Left renal pelvis (tissue), 4 donors: ENCODE data around the gene ACER3. TPM values are rescaled to one million over a fixed set of nuclear protein-coding genes. Genes with fewer than 3 reads are reported as not detected.
A peak's percentile ranks its signal among the peaks of the same experiment; 100 is the strongest.

Experiments used
- DNase-seq, 4 donors: peaks; one replicate each; pipeline ENCODE4 v3.0.0-alpha.2; 2013; ENCODE audit warnings: low read depth in 4 of 4, low spot score in 3 of 4
- polyA plus RNA-seq, 4 donors: library from polyadenylated mRNA; unstranded; fragments of 120-200 nt; gene quantifications; one replicate each; pipeline ENCODE4 v1.2.1, GENCODE V29; 2013; ENCODE audit not compliant: insufficient read length in 4 of 4

The ACER3 gene
- polyA plus RNA-seq, 4 donors, result 14.8 to 18.2 (median 16.7) TPM

DNA sequence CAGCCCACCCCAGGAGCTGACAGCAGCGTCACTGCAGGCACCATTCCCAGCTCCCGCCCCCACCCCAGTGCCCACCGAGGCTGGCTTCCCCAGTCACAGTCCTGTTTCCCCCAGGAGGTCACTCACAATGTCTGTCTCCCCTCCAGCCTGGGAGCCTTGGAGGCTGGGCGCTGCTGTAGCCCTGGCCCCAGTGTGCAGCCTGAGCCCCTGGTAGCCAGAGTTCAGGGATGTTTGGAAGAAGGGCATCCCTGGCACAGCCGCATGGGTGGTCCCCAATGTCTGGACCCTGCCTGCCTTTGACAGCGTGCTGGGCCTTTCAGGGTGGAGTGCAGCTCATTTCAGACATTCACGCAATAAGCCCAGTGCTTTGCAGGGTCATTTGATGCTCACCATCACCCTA lies 210.4 kb downstream of the ACER3 start:
- no peak for DNase-seq

DNA sequence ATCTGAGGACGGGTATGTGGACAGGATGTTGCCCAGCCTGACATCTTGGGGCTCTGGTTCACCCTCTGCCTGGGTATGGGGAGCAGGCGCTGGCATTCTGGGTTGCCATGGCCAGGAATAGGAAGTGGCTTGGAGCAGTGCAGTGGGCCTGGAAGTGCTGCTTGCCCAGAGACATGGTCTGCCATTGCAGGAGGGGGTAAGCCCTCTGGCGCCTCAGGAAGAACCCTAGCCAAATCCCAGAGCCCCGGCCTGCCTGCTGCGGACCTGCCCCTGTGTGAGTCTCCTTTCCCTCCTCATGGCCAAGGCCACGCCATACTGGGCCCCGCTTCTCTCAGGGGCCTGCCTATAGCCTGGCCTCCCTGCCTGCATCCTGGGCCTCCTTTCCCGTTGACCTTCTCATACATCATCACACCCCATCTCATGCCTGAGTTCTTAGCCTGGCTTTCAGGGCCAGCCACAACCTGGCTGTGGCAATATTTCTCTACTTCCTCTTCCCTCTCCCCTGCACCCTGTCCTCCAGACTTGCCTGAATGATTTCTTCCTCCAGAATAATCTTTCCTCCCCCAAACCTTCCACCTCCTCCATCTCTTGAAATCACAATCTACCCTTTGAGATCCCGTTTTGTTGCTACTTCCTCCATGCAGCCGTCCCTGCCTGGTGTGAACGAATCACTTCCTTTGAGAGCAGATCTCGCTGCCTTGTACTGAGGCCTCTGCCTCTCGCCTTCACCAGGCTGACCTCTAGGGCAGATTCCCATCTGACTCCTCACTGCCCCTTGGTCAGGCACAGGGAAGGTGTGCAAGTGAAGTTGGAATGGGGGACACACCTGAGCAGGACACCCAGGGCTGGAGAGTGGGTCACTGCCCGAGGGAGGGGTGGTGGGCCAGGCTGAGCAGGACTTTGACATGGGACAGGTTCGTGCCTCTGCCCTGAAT lies 211.2 kb downstream of the ACER3 start:
- DNase-seq, result no peak

DNA sequence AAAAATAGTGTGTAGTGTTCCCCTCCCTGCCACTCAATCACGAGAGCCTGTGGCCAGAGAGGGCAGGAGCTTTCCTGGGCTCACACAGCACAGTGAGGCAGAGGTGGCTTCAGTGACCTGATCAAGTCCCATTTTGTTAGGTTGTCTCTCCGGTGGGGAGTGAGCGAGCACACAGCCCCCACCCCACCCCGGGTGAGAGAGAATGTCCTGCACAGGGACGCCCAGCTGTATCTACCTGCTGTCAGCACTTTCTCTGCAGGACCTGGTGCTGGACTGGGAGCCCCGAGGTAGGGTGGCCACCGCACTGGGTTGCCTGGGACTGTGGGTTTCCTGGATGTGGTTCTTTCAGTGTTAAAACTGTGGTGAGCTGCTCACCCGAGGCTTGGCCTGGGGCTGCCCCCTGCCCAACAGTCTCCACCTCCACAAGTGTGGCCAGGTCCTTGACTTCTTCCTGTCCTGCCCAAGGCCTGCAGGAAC lies 212.2 kb downstream of the ACER3 start:
- no peak for DNase-seq

DNA sequence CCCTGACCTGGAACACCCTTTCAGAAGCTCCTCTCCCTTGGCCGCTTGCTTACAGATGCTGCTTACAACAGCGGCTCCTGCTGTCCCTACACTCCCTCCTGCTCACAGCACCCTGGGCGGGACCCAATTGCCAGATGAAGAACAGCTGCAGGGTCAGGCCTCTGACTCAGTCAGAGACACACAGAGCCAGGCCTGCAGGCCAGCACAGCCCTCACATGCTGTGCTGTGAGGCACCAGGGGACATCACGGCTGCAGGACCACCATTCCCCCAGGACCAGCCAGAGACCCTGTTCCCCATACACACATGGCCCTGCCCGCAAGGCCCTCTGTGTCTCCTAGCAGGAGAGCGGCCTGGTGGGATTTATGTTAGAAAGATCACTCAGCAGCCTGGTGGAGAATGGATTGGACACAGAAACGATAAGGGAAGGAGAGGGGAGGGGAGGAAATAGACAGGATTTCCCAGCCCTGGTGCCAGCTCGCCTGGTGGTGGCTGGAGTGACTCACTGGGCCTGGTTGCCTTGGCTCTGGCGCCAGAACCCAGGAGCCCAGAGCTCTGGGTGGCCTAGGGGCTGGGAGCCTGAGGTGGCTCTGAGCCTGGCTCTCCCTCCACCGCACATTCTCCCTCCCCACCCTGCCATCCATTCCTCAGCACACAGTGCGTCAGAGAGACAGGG lies 212.7 kb downstream of the ACER3 start:
- DNase-seq, result peak in 3 of 4 donors; percentile 57 to 67 (median 58)

DNA sequence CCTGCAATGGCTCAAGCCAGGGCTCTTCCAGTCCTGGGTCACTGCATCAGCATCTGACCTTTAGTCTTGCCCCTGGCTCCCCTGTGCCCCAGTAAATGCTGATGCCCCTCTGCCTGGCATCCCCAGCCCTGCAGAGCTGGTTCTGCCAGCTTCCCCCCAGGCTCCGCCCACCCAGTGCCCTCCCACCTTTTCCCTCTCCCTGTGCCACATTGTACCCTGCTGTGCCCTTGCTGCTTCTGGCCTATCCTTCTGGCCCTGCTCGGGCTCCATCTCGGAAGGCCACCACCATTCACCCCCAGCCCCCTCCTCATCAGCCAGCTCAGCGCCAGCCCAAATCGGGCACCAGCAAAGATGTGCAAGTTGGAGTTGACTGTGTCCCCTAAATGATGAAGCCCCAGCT lies 213.5 kb downstream of the ACER3 start:
- no peak for DNase-seq

DNA sequence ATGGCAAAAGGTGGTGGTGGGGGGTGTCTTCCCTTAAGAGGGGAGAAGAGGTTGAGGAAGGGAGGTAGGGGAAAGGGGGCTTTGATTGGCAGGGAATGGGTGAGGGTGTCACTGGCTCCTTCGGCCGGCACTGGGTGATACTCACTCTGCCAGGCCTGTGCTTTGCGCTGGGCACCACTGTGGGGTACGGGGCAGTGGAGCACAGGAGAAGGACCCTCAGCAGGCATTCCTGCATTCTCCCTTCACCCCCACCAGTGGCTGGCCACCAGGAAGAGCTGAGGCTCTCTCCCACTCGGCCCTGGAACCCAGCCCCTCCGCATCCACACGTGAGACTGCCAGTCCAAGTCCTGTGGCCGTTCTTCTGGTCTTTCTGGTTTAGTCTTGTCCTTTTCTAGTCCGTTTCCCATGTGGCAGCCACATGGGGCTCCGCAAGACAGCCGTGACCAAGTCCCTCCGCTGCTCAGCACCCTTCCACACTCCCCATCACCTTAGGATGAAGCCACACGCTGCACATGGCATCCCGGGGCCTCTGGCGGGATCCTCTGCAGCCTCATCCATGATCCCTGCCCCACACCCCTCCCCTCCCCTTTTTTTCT lies 214.0 kb downstream of the ACER3 start:
- DNase-seq, result no peak

DNA sequence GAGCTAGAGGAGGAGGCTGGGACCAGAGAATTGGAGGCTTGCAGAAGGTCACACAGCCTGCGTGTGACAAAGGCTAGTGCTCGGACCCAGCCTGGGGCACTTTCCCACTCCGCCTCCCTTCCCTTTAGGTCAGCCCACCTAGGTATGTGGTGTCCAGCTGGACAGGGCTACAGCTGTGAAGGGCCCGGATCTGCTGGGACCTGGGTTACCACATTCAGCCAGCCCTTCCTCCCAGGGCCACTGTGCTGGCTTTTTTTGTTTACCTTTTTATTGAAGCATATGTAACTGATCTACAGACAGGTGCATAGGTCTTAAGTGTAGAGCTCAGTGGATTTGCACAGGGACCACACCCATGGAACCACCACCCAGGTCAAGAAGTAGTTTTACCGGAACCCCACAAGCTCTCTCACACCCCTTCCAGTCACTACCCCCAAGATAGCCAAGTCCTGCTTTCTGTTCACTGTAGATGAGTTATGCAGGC lies 214.7 kb downstream of the ACER3 start:
- no peak for DNase-seq

Other genes with a start within 250 kb of the ACER3 start
- 10 to 100 TPM; 52.7 to 70.3 (median 69.2) TPM for gene LRRC32, start 190.2 kb upstream of the ACER3 start, polyA plus RNA-seq
- gene TSKU, start 77.6 kb upstream of the ACER3 start, polyA plus RNA-seq, result 10 to 100 TPM; 21.5 to 47.8 (median 26.3) TPM
- not detected for gene B3GNT6, start 173.5 kb downstream of the ACER3 start, polyA plus RNA-seq
- gene CAPN5, start 206.1 kb downstream of the ACER3 start, polyA plus RNA-seq, result 10 to 100 TPM; 17.4 to 31.9 (median 24.7) TPM
- under 1 TPM in 2 of 4 donors, not detected in 2; 0.50 to 0.53 TPM for gene OMP, start 241.9 kb downstream of the ACER3 start, polyA plus RNA-seq